K562 (cell line): ENCODE results near the gene RESP18. TPM values are rescaled to one million over a fixed set of nuclear protein-coding genes. Genes with fewer than 3 reads are reported as not detected.

Experiments used
- CBX2 ChIP-seq: fragments of 200-600 bp; sonication (generic); IDR thresholded peaks from one replicate; pipeline ENCODE4 v1.6.1; 2012; ENCODE audit warnings: mild to moderate bottlenecking, low read length, inconsistent platforms; ENCODE audit not compliant: insufficient read depth, poor library complexity, severe bottlenecking
- CGGBP1 ChIP-seq: fragments of 250-450 bp; sonication (Bioruptor Pico); IDR thresholded peaks from 2 replicates; pipeline ENCODE4 v1.9.0; 2021; ENCODE audit warnings: mild to moderate bottlenecking
- CREM ChIP-seq: IDR thresholded peaks from 2 replicates; pipeline ENCODE4 v1.6.1; 2014; ENCODE audit warnings: antibody characterized with exemption, low read depth
- E2F8 ChIP-seq: fragments of 450-650 bp; IDR thresholded peaks from 2 replicates; pipeline ENCODE4 v1.7.1; 2018; ENCODE audit warnings: mild to moderate bottlenecking, low read depth; ENCODE audit not compliant: partially characterized antibody
- HEY1 ChIP-seq: fragments of 250-450 bp; sonication (Bioruptor Pico); IDR thresholded peaks from 2 replicates; pipeline ENCODE4 v1.5.0; 2020; ENCODE audit warnings: mild to moderate bottlenecking, moderate library complexity, borderline replicate concordance
- PCBP1 ChIP-seq: fragments of 200-400 bp; formaldehyde crosslinking; IDR thresholded peaks from 2 replicates; pipeline ENCODE4 v1.6.1; 2018; ENCODE audit warnings: mild to moderate bottlenecking, low read depth, low read length; ENCODE audit not compliant: poor library complexity, severe bottlenecking
- RBM14 ChIP-seq: fragments of 200-400 bp; formaldehyde crosslinking; IDR thresholded peaks from 2 replicates; pipeline ENCODE4 v1.6.1; 2018; ENCODE audit warnings: low read depth, mild to moderate bottlenecking, low read length, moderate library complexity, borderline replicate concordance; ENCODE audit not compliant: insufficient read depth
- RBM34 ChIP-seq: fragments of 200-400 bp; formaldehyde crosslinking; IDR thresholded peaks from 2 replicates; pipeline ENCODE4 v1.6.1; 2018; ENCODE audit warnings: low read length, borderline replicate concordance; ENCODE audit not compliant: insufficient read depth
- RFX5 ChIP-seq: IDR thresholded peaks from 2 replicates; pipeline ENCODE4 v1.6.1; 2011; ENCODE audit warnings: low read depth, mild to moderate bottlenecking, improper control_type of control experiment, low read length
- SMC3 ChIP-seq: conservative IDR thresholded peaks from 2 replicates; pipeline ENCODE4 v1.6.1; 2011; ENCODE audit warnings: low read depth, low read length, improper control_type of control experiment; ENCODE audit not compliant: insufficient read depth
- SRSF9 ChIP-seq: fragments of 200-400 bp; formaldehyde crosslinking; IDR thresholded peaks from 2 replicates; pipeline ENCODE4 v1.6.1; 2017; ENCODE audit warnings: low read depth, low read length, borderline replicate concordance
- STAT6 ChIP-seq: sonication (generic); formaldehyde crosslinking; IDR thresholded peaks from 2 replicates; pipeline ENCODE4 v1.8.1; 2023; ENCODE audit warnings: mild to moderate bottlenecking, missing genetic modification reagents
- YY1 ChIP-seq, 3 experiments: IDR thresholded peaks; 2 replicates each; pipeline ENCODE4 v1.6.1; 2011; ENCODE audit warnings: low read length in 2 of 3, mild to moderate bottlenecking in 2 of 3, moderate library complexity in 2 of 3, borderline replicate concordance in 1 of 3, control low read depth in 1 of 3, low read depth in 1 of 3; ENCODE audit not compliant: insufficient read depth in 3 of 3, insufficient replicate concordance in 2 of 3, control insufficient read depth in 1 of 3, insufficient read length in 1 of 3; ENCODE audit errors: extremely low read depth in 1 of 3
- ZBTB12 ChIP-seq: fragments of 250-450 bp; sonication (Bioruptor Pico); IDR thresholded peaks from 2 replicates; pipeline ENCODE4 v1.4.0; 2020
- ZNF143 ChIP-seq: sonication (generic); formaldehyde crosslinking; IDR thresholded peaks from 2 replicates; pipeline ENCODE4 v1.9.0; 2022; ENCODE audit warnings: mild to moderate bottlenecking, missing genetic modification reagents
- ZNF165 ChIP-seq: fragments of 250-450 bp; sonication (Bioruptor Pico); IDR thresholded peaks from 2 replicates; pipeline ENCODE4 v1.4.0; 2020; ENCODE audit warnings: borderline replicate concordance
- ZNF263 ChIP-seq: sonication (generic); formaldehyde crosslinking; IDR thresholded peaks from 2 replicates; pipeline ENCODE4 v1.8.0; 2022; ENCODE audit warnings: mild to moderate bottlenecking, missing genetic modification reagents, borderline replicate concordance
- ZNF75A ChIP-seq: fragments of 450-650 bp; formaldehyde crosslinking; IDR thresholded peaks from 2 replicates; pipeline ENCODE4 v1.4.0; 2020; ENCODE audit warnings: mild to moderate bottlenecking
- polyA plus RNA-seq, 8 experiments: library from polyadenylated mRNA; depleted of rRNA in 4 of 8; stranded (reverse) in 5 of 8; unstranded in 3 of 8; fragments of >200 nt; fragmentation: Nextera tagmentation in 2 of 8; fragmentation: Illumina TruSeq in 1 of 8; extraction: Ambion mirVana in 2 of 8; extraction: Trizol in 1 of 8; gene quantifications; 2 replicates each; pipeline versions ENCODE4 v1.2.1 to v1.2.3, GENCODE V29; 2011 to 2014; ENCODE audit warnings: inconsistent platforms in 1 of 8, missing spikeins in 1 of 8
- total RNA-seq, 7 experiments: library from RNA; depleted of rRNA in 6 of 7; stranded (reverse); fragments of >200 nt in 6 of 7; fragmentation: Illumina TruSeq in 2 of 7; extraction: Trizol in 2 of 7; gene quantifications; 2 replicates each; pipeline versions ENCODE4 v1.2.1 to v1.2.3, GENCODE V29; 2011 to 2021; ENCODE audit warnings: low replicate concordance in 1 of 7

Gene RESP18
- total and polyA plus RNA-seq, 9 of the 15 experiments (the other 6 are each of a cell fraction or from before 2014, with no cell fraction given), result not detected

GRCh38 chr2:219298759-219299371, 33.7 kb downstream of the RESP18 start (continued):
- TF ChIP-seq ZNF263 (CRISPR knock-in tag) (no peak), CBX2 (no peak), CREM (peak; percentile 36; the same call in 1 of the 2 replicates), HEY1 (no peak), STAT6 (CRISPR knock-in tag) (no peak), ZNF165 (CRISPR knock-in tag) (no peak), ZBTB12 (CRISPR knock-in tag) (no peak), RFX5 (no peak), PCBP1 (no peak), RBM34 (no peak), CGGBP1 (CRISPR knock-in tag) (no peak), ZNF143 (CRISPR knock-in tag) (no peak), SRSF9 (no peak), SMC3 (peak; percentile 86), RBM14 (no peak), E2F8 (no peak), YY1 (IDR thresholded peaks at IDR 0.05; ENCODE audit: borderline replicate concordance in 1 of 3, control insufficient read depth in 1 of 3, extremely low read depth in 1 of 3, insufficient read depth in 3 of 3, insufficient read length in 1 of 3, insufficient replicate concordance in 2 of 3, low read depth in 1 of 3, low read length in 2 of 3) (peak in 1 of 3 experiments; percentile 30), ZNF75A (CRISPR knock-in tag) (no peak)
